Measurements from ENCODE around the gene SLC22A1. TPM values are rescaled to one million over a fixed set of nuclear protein-coding genes. Genes with fewer than 3 reads are reported as not detected.

The SLC22A1 gene
- polyA plus RNA-seq, 2 donors = 0.13 to 0.43 TPM

- Histone ChIP-seq H3K27ac (ENCODE audit: low read depth in 2 of 2, low read length in 1 of 2) (no peak overlapping the region), H3K36me3 (ENCODE audit: control insufficient read depth in 2 of 2, insufficient read depth in 2 of 2, low read length in 1 of 2) (no peaks in the 10 kb centered on the region), H3K4me1 (ENCODE audit: control insufficient read depth in 2 of 2, insufficient read depth in 2 of 2, low read length in 1 of 2) (no peaks in the 10 kb centered on the region), H3K4me3 (ENCODE audit: low read depth in 1 of 2, low read length in 2 of 2) (no peak overlapping the region), H3K27me3 (ENCODE audit: control insufficient read depth in 1 of 2, insufficient read depth in 2 of 2, low read length in 2 of 2) (no peaks in the 10 kb centered on the region), H3K9me3 (ENCODE audit: control insufficient read depth in 2 of 2, insufficient read depth in 1 of 2, low read depth in 1 of 2, low read length in 1 of 2) (peaks cover 0 to 2% of the 10 kb centered on the region in 2 donors)
- 36 to 50% methylated on average over 2 of the region's 2 CpGs for WGBS, 2 donors
Observed at GRCh38 chr6:160202411-160202810, 80.8 kb downstream of the SLC22A1 start.

DNA sequence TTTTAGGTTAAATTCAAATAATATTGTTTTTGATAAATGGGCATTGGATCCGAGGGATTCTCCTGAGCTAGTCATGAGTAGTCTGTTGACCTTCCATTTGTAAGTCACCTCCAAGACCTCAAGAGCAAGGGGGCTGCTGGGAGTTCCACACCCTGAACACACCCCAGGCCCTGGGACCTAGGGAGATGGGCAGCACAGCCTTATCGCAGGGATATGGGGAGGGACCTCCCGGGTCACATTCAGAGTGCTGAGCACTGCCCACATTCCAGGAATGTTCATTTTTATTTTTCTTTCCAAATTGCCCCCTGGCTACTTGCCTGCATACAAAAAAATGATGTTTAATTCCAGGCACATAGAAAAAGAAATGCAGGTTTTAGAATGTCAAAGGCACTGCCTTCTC, 81.5 kb downstream of the SLC22A1 start:
- Histone ChIP-seq H3K9me3 (ENCODE audit: control insufficient read depth in 2 of 2, insufficient read depth in 1 of 2, low read depth in 1 of 2, low read length in 1 of 2) (peaks cover 0 to 4% of the 10 kb centered on the region in 2 donors), H3K36me3 (ENCODE audit: control insufficient read depth in 2 of 2, insufficient read depth in 2 of 2, low read length in 1 of 2) (no peaks in the 10 kb centered on the region), H3K27ac (ENCODE audit: low read depth in 2 of 2, low read length in 1 of 2) (no peak overlapping the region), H3K27me3 (ENCODE audit: control insufficient read depth in 1 of 2, insufficient read depth in 2 of 2, low read length in 2 of 2) (no peaks in the 10 kb centered on the region), H3K4me3 (ENCODE audit: low read depth in 1 of 2, low read length in 2 of 2) (no peak overlapping the region), H3K4me1 (ENCODE audit: control insufficient read depth in 2 of 2, insufficient read depth in 2 of 2, low read length in 1 of 2) (no peaks in the 10 kb centered on the region)
- WGBS, 2 donors = 61 to 66% methylated on average over 3 of the region's 3 CpGs

- H3K4me1 ChIP-seq (ENCODE audit: control insufficient read depth in 2 of 2, insufficient read depth in 2 of 2, low read length in 1 of 2) = no peaks in the 10 kb centered on the region
- no peaks in the 10 kb centered on the region for H3K27me3 ChIP-seq (ENCODE audit: control insufficient read depth in 1 of 2, insufficient read depth in 2 of 2, low read length in 2 of 2)
- peaks cover 0 to 4% of the 10 kb centered on the region in 2 donors for H3K9me3 ChIP-seq (ENCODE audit: control insufficient read depth in 2 of 2, insufficient read depth in 1 of 2, low read depth in 1 of 2, low read length in 1 of 2)
- H3K27ac ChIP-seq (ENCODE audit: low read depth in 2 of 2, low read length in 1 of 2) = no peak overlapping the region
- H3K36me3 ChIP-seq (ENCODE audit: control insufficient read depth in 2 of 2, insufficient read depth in 2 of 2, low read length in 1 of 2) = no peaks in the 10 kb centered on the region
- no peak overlapping the region for H3K4me3 ChIP-seq (ENCODE audit: low read depth in 1 of 2, low read length in 2 of 2)
Observed at GRCh38 chr6:160203522-160203921, 81.9 kb downstream of the SLC22A1 start.

DNA sequence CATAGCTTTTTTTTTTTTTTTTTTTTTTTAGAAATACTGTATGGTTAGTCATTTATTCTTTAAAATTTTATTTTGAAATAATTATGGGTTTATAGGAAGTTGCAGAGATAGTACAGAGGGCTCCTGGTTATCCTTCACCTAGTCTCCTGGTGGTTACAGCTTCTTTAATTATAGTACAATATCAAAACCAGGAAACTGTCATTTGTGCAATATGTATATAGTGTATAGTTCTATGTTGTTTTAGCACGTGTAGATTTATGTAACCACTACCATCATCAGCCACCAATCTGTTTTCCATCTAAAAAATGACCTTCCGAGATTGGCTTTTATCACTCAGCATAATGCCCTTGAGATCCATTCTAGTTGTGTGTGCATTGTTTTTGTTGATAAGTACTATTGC, 82.3 kb downstream of the SLC22A1 start:
- no peaks in the 10 kb centered on the region for H3K4me1 ChIP-seq (ENCODE audit: control insufficient read depth in 2 of 2, insufficient read depth in 2 of 2, low read length in 1 of 2)
- H3K27ac ChIP-seq (ENCODE audit: low read depth in 2 of 2, low read length in 1 of 2) = no peak overlapping the region
- no peaks in the 10 kb centered on the region for H3K36me3 ChIP-seq (ENCODE audit: control insufficient read depth in 2 of 2, insufficient read depth in 2 of 2, low read length in 1 of 2)
- peaks cover 0 to 4% of the 10 kb centered on the region in 2 donors for H3K9me3 ChIP-seq (ENCODE audit: control insufficient read depth in 2 of 2, insufficient read depth in 1 of 2, low read depth in 1 of 2, low read length in 1 of 2)
- H3K4me3 ChIP-seq (ENCODE audit: low read depth in 1 of 2, low read length in 2 of 2) = no peak overlapping the region
- H3K27me3 ChIP-seq (ENCODE audit: control insufficient read depth in 1 of 2, insufficient read depth in 2 of 2, low read length in 2 of 2) = no peaks in the 10 kb centered on the region
- 76 to 80% methylated on average over 2 of the region's 2 CpGs for WGBS, 2 donors

- 78 to 98% methylated on average over 1 of the region's 1 CpG for WGBS, 2 donors
- Histone ChIP-seq H3K36me3 (ENCODE audit: control insufficient read depth in 2 of 2, insufficient read depth in 2 of 2, low read length in 1 of 2) (no peaks in the 10 kb centered on the region), H3K4me1 (ENCODE audit: control insufficient read depth in 2 of 2, insufficient read depth in 2 of 2, low read length in 1 of 2) (no peaks in the 10 kb centered on the region), H3K9me3 (ENCODE audit: control insufficient read depth in 2 of 2, insufficient read depth in 1 of 2, low read depth in 1 of 2, low read length in 1 of 2) (peaks cover 0 to 4% of the 10 kb centered on the region in 2 donors), H3K4me3 (ENCODE audit: low read depth in 1 of 2, low read length in 2 of 2) (no peak overlapping the region), H3K27me3 (ENCODE audit: control insufficient read depth in 1 of 2, insufficient read depth in 2 of 2, low read length in 2 of 2) (no peaks in the 10 kb centered on the region), H3K27ac (ENCODE audit: low read depth in 2 of 2, low read length in 1 of 2) (no peak overlapping the region)
Observed at GRCh38 chr6:160204710-160205109, 83.1 kb downstream of the SLC22A1 start.

- 82 to 88% methylated on average over 3 of the region's 3 CpGs for WGBS, 2 donors
- H3K27me3 ChIP-seq (ENCODE audit: control insufficient read depth in 1 of 2, insufficient read depth in 2 of 2, low read length in 2 of 2) = no peaks in the 10 kb centered on the region
- no peaks in the 10 kb centered on the region for H3K4me1 ChIP-seq (ENCODE audit: control insufficient read depth in 2 of 2, insufficient read depth in 2 of 2, low read length in 1 of 2)
Observed at GRCh38 chr6:160207618-160208017, 86.0 kb downstream of the SLC22A1 start.

More at GRCh38 chr6:160207618-160208017, 86.0 kb downstream of the SLC22A1 start:
- Histone ChIP-seq H3K9me3 (ENCODE audit: control insufficient read depth in 2 of 2, insufficient read depth in 1 of 2, low read depth in 1 of 2, low read length in 1 of 2) (peaks cover 0 to 4% of the 10 kb centered on the region in 2 donors), H3K27ac (ENCODE audit: low read depth in 2 of 2, low read length in 1 of 2) (no peak overlapping the region), H3K36me3 (ENCODE audit: control insufficient read depth in 2 of 2, insufficient read depth in 2 of 2, low read length in 1 of 2) (no peaks in the 10 kb centered on the region), H3K4me3 (ENCODE audit: low read depth in 1 of 2, low read length in 2 of 2) (no peak overlapping the region)

Other genes starting within 250 kb of the SLC22A1 start
- not detected for gene MAS1, start 230.8 kb upstream of the SLC22A1 start, polyA plus RNA-seq
- 10 to 100 TPM; 12.9 to 15.0 TPM for gene IGF2R, start 152.7 kb upstream of the SLC22A1 start, polyA plus RNA-seq
- gene SLC22A2, start 137.0 kb downstream of the SLC22A1 start, polyA plus RNA-seq = under 1 TPM in 1 of 2 donors, not detected in 1; 0.18 TPM
- 1 to 10 TPM; 3.4 to 5.8 TPM for gene SLC22A3, start 226.6 kb downstream of the SLC22A1 start, polyA plus RNA-seq